GM19328 (cell line): ENCODE measurements around the gene RB1.

Experiments used
- ATAC-seq: cut with Tn5 transposase; IDR thresholded peaks from one replicate; pipeline ENCODE4 v1.9.1; 2021; ENCODE audit warnings: mild to moderate bottlenecking, moderate library complexity; ENCODE audit not compliant: unreplicated experiment

Gene RB1

GRCh38 chr13:48492470-48493065 is 189.0 kb downstream of the RB1 start:
- ATAC-seq, result peak; percentile 75

- no peak for ATAC-seq
These were observed 189.7 kb downstream of the RB1 start for GRCh38 chr13:48493066-48493765.

GRCh38 chr13:48493851-48494250 is 190.3 kb downstream of the RB1 start:
- ATAC-seq, result no peak

- ATAC-seq, result no peak
These were observed 191.3 kb downstream of the RB1 start for GRCh38 chr13:48494874-48495273.

- no peak for ATAC-seq
These were observed 193.0 kb downstream of the RB1 start for GRCh38 chr13:48496271-48497161.

- ATAC-seq, result no peak
These were observed 194.1 kb downstream of the RB1 start for GRCh38 chr13:48497669-48498068.

- peak; percentile 45 for ATAC-seq
These were observed 197.2 kb downstream of the RB1 start for GRCh38 chr13:48500652-48501197.

- no peak for ATAC-seq
These were observed 198.2 kb downstream of the RB1 start for GRCh38 chr13:48501705-48502104.

- ATAC-seq, result no peak
These were observed 199.2 kb downstream of the RB1 start for GRCh38 chr13:48502601-48503319.

GRCh38 chr13:48504606-48505005 is 201.1 kb downstream of the RB1 start:
- no peak for ATAC-seq

GRCh38 chr13:48505012-48505411 is 201.5 kb downstream of the RB1 start:
- no peak for ATAC-seq

GRCh38 chr13:48505597-48506091 is 202.1 kb downstream of the RB1 start:
- peak; percentile 76 for ATAC-seq

GRCh38 chr13:48506092-48506701 is 202.6 kb downstream of the RB1 start:
- ATAC-seq, result no peak

GRCh38 chr13:48507021-48507420 is 203.5 kb downstream of the RB1 start:
- ATAC-seq, result no peak

GRCh38 chr13:48508011-48508410 is 204.5 kb downstream of the RB1 start:
- ATAC-seq, result no peak

- no peak for ATAC-seq
These were observed 207.1 kb downstream of the RB1 start for GRCh38 chr13:48510698-48511097.

- no peak for ATAC-seq
These were observed 208.2 kb downstream of the RB1 start for GRCh38 chr13:48511621-48512230.

GRCh38 chr13:48514793-48515192 is 211.2 kb downstream of the RB1 start:
- ATAC-seq, result no peak

GRCh38 chr13:48515732-48516131 is 212.2 kb downstream of the RB1 start:
- no peak for ATAC-seq

GRCh38 chr13:48518083-48518482 is 214.5 kb downstream of the RB1 start:
- no peak for ATAC-seq
